GM21529 (cell line): ENCODE results near the gene TSHR.

Source experiments
- ATAC-seq: cut with Tn5 transposase; IDR thresholded peaks from one replicate; pipeline ENCODE4 v1.9.1; 2021; ENCODE audit not compliant: unreplicated experiment

The TSHR gene

DNA sequence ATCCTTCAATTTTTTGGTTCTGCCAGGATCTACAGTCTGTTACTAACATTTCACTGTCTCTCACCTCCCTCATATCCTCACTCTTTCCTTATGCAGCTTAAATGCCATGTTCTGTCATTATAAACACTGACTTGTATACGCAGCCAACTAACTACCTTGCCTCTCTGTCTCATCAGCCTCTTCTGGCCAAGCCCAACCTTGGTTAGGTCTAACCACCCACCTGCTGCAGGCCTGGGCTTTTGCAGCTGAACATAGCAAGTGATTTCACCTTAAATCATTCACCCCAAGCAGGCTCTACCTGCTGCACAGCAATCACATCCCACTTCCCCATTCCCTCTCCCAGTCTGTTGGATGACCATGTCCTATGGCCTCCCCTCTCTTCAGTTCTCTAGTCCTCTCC lies 173.8 kb downstream of the TSHR start:
- ATAC-seq, result no peak

DNA sequence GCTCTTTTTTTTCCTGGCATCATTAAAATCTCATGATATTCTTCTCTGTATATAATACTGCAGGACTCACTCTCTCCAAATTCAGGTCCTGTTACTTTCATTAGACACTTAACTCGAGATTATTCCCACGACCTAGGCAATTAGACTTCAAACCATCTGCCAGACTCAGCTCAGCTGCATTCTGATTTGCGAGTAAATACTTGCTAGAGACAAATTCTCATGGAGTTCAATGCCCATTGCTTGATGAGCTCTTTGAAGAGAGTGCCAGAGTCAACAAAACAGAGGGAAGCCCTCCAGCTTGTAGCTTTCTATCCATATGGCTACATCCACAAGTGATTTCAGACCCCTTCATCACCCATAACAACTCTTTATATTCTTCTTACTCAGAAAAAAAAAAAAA lies 177.0 kb downstream of the TSHR start:
- no peak for ATAC-seq

DNA sequence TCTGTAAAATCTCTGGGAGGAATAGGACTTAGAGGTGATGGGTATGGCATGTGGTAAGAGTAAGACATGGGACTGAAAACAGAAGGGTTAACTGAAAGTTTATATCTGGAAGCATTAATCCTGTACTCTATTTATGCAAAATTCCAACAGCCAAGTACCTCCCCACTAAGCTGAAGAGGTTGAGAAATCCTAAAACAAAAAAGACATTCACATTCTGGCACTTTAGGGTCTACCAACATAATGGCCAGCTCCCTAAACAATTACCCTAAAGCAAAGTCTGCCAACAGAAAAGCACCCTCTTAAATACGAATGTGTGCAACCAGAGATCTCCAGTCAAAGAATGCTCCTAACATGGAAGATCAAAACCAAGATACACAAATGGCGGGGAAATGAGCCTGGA lies 178.0 kb downstream of the TSHR start:
- no peak for ATAC-seq

DNA sequence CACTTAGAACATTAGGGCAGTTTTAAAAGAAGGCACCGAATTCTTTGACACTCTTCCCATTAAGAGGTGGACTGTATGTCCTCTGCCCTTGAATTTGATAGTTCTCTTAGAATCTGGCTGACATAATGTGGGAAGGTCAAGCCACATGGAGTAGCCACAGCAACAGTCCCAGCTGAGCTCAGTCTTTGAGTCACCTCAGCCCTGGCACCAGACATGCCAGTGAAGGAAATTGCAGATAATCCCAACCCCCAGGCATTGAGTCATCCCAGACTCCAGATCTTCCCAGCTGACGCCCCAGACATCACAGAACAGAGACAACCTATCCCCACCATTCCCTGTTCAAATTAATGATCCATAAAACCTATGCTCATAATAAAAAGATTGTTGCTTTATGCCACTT lies 181.9 kb downstream of the TSHR start:
- no peak for ATAC-seq

DNA sequence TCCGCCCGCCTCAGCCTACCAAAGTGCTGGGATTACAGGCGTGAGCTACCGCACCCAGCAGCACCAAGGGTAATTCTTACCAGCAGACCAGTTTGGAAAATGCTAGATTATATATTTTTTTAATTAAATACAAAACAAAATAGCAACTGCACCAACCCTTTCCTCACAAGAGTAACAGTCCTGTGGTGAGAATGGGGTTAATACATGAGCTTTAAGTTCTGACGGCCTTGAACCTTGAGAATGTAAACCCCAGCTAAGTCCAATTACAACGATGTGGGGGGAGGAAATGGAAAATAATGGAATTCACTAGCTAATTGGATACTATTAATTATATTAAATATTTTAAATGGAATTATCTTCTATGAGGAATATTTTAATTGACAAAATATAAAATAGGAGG lies 183.0 kb downstream of the TSHR start:
- ATAC-seq, result no peak

DNA sequence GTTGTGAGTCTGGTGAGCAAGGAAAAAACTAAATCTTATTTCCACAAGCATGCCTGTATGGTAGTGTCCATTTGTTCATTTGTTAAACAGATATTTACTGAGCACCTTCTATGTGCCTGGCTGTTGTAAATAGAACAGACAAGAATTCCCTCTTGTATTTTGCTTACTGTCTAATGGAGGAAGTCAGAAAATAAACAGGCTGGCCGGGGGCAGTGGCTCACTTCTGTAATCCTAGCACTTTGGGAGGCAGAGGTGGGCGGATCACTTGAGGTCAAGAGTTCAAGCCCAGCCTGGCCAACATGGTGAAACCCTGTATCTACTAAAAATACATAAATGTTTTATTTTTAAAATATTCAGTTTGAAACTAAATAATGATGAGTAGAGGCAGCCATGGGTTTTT lies 186.0 kb downstream of the TSHR start:
- no peak for ATAC-seq

DNA sequence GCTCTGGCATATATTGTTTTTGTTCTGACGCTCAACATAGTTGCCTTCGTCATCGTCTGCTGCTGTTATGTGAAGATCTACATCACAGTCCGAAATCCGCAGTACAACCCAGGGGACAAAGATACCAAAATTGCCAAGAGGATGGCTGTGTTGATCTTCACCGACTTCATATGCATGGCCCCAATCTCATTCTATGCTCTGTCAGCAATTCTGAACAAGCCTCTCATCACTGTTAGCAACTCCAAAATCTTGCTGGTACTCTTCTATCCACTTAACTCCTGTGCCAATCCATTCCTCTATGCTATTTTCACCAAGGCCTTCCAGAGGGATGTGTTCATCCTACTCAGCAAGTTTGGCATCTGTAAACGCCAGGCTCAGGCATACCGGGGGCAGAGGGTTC lies 188.4 kb downstream of the TSHR start:
- ATAC-seq, result no peak

DNA sequence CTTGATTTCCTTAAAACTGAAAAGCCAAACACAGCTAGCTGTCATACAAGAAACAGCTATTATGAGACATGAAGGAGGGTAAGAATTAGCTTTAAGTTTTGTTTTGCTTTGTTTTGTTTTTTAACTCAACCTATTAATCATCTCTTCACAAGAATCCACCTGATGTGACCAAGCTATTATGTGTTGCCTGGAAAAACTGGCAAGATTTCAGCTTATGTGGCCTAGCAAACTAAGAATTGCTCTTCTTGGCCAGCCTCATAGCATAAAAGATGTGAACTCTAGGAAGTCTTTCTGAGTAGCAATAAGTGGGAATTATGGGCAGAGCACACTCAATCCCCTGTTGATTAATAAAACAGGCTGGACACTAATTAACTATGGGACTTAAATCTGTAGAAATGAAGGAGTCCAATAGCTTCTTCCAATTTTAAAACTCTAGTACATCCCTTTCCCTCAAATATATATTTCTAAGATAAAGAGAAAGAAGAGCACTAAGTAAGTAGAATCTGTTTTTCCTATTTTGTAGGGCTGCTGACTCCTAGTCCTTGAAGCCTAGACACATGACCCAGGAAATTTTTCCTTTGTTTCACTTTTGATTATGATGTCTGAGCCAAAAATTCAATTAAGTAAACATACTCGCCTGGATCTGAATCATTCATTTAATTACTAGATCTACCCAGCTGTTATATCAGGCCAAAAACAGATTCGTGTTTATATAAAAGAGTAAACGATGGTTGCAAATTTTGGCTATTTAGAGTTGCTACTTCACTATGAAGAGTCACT lies 189.6 kb downstream of the TSHR start:
- no peak for ATAC-seq

DNA sequence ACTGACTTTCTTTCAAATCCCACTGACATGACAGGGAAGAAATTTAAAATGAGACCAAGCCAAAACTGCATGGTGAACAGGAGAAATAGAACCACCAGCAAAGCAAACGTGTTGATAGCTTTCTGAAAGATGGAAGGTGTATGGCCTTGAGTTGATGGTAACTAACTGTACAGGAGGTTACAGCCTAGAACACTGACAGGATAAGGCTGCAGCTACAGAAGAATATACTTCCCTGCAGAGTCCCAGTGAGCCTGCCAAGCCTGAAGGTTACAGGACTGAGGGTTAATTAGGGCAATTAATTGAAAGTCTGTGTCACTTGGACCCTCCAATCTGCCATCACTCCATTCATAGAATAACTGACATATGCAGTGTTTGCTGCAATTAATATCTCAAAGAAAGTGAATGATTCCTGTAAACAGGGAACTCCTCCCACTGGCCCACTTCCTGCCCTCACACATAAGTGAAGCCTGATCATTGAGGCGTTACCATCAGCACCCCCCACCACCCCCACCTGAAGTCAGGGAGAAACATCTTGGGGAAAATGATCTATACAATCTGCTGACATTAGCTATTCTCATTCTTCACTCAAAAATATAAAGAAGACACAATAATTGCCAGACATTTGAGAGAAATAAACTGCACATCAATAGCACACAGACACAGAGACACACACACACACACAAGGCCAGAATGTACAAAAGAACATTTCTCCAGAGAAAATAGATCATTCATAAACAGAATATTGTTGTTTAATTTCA lies 191.9 kb downstream of the TSHR start:
- ATAC-seq, result peak; percentile 77

DNA sequence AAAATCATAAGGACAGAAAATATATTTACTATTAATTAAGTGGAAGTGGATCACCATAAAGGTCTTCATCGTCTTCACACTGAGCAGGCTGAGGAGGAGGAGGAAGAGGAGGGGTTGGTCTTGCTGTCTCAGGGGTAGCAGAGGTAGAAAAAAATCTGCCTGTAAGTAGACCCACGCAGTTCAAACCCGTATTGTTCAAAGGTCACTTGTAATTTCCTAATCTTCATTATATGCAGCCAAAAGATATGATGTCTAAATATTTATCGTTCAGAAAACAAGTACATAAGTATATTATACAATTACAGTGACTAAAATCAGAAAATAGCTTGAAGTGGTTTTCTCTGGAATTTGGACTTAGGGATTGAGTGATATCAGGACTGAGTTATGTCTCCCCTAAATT lies 193.2 kb downstream of the TSHR start:
- ATAC-seq, result no peak

DNA sequence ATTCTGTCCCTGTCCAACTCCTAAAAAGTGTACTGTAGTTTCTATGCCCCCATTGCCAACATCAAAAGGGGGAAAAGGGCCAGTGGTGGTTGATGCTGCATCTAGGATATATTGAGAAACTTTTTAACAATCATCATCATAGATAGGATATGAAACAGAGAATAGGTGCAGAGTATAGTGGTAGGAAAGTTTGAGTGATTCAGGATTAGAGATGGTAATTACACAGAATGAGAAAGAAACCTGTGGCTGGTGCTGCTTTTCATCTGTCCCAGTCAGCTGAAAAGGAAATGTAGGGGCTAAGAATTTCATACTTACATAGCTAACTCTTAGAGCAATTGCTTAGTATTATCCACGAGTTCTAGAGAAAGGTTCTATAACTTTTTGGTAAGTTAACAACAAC lies 197.8 kb downstream of the TSHR start:
- peak; percentile 82 for ATAC-seq

DNA sequence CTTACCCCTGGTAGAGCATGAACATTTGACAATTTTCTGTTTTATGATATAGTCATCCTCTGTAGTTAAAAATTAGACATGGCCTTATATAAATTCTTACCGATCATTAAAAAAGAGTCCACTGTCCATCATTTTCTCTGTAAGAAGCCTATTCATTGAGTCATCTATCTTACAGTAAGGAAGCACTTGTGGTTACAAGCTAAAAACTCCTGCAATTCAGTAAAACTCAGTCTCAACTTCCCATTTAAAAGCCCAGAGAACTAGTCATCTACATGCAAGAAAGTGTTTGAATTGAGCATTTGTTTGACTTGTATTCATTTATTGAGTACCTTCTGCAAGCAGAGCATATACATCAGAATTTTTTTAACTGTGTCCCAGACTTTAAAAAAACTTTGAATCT lies 202.0 kb downstream of the TSHR start:
- ATAC-seq, result no peak

DNA sequence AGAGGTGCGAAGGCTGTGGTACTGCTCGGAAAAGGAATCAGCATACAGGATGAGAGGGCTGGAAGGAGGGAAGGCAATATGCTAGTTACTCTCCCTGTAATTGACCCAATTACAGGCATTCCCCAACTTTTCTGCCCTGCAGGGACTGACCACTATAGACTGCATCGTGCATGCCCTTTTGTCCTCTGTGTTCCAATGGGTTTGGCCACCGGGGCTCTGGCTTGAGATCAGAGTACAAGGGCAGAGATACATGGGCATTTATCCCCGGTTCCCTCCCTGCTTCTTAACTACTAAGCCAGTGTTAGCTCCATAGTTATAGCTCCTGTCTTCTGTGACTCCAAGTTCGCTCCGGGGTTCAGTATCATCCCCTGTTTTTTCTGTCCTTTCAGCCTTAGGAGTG lies 205.7 kb downstream of the TSHR start:
- no peak for ATAC-seq

DNA sequence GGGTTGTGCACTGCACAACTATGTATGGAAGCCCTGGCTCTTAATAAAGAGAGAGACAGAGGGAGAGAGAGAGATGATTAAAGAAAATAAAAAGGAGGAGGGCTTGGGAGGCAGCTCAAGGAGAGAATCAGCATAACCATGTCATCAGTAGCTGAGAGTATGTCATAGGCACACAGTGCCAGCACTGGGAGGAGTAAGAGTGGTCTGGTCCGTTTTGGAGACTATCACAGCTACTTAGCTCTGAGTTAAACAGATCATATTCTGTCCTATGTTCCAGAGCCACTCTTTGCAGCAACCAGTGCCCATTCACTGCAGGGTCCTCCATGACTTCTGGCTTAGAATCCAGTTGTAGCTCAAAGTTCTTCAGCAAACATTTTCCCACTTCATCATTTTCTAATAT lies 206.3 kb downstream of the TSHR start:
- ATAC-seq, result no peak

DNA sequence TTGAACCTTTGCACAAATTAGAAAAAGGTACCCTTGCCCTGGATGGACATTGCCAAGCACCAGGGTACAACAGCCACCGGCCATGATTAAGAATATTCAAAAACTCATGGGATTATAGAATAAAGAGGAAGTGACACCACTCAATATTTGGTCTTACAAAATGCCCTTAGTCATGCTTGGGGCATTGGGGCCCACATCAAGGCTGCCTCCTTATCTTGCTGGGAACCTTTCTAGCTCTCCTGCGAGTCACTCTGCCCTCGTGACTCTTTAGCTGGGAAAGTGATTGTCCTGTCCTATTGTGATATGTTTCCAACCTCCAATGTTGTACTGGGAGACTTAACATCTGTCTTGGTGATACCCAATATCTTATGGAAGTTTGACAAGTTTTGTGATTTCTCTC lies 207.5 kb downstream of the TSHR start:
- no peak for ATAC-seq

DNA sequence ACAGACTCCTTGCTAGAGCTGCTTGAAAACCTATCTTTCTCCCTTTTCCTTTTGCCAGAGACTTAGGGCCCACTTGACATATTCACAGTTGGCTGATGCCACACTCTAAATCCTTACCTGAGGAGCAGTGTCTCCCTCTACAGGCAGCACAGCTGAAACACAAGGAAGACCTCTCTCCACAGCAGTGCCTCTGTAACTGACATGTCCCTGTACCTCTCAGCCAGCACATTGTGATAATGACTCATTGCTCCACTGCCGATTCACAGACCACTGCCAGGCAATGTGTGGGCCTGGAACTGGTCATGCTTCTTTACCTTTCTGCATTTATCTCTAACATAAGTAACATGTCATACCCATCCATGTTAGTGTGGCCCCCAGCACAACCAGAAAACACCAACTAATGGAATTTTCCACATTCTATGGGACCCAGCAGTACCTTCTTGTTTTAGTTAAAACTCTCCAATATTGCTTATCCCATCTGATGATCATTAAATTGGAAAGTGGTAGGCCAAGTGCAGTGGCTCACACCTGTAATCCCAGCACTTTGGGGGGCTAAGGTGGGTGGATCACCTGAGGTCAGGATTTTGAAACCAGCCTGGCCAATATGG lies 208.8 kb downstream of the TSHR start:
- peak; percentile 98 for ATAC-seq

DNA sequence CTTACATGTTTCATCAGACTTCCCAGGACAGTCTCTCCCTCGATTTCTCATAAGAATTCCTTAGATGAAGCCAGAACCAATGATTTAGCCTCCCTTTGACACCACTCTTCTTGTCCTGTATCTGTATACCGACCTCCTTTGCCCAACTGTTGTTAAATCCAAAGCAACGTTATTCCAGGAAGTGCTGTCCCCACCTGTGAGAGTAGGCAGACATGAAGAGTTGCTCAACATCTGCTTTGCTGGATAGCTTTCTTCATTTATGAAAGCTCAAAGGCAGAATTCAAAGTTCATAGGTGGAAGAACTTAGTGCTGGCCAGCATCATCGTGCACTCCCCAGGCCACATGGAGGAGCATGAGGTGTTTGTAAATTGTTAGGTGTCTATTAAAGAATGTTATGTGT lies 209.8 kb downstream of the TSHR start:
- no peak for ATAC-seq

DNA sequence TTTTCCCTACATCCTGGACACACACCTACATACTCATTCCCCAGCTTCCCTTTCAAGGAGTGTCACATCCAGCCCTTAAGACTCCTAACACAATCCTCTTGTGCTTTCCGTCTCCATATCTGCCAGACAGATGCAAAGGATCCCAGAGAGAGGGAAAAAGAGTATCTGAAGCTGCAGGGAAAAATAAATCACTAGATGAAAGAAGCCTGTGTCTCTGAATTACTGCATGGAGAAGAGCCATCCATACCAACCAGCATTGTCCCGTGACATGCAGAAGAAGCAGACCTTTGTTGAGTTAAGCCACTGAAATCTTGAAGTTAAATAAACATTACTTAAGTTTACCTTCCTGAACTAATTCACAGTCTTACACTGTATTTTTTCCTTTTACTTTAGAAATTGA lies 210.7 kb downstream of the TSHR start:
- no peak for ATAC-seq

DNA sequence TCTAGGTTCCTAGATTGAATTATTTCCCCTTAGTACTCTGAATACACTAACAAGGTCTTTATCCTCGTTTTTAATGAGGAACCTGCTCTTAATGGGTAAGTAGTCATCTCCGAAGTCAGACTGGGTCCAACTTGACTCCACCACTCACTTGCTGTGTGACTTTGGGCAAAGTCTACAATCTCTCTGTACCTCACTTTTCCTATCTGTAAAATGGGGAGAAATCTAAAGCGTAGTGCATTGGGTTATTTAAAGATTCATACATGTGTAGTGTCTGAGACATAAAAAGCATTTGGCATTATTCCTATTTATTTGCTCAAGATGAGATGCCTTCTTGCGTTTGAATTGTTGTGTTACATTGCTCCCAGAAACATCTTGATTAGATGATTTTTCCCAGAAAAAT lies 213.8 kb downstream of the TSHR start:
- ATAC-seq, result no peak

DNA sequence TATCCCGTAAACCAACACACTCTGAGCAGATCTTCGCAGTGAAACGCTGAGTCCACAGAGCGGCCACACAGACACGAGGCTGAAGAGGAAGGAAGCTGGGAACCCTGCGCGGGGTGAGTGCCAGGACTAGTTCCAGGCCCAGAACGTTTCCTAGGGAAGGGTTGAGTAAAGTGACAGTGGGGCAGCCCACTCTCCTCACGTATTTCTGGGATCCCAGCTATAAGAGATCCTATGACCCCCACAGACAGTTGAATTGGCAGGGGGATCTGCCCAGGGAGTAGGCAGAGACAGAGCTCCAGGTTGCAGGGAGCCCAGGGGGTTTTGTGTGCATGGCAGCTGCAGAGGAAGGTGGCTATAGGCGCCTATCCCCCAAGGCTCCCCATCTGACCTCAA lies 214.3 kb downstream of the TSHR start:
- ATAC-seq, result peak; percentile 14

DNA sequence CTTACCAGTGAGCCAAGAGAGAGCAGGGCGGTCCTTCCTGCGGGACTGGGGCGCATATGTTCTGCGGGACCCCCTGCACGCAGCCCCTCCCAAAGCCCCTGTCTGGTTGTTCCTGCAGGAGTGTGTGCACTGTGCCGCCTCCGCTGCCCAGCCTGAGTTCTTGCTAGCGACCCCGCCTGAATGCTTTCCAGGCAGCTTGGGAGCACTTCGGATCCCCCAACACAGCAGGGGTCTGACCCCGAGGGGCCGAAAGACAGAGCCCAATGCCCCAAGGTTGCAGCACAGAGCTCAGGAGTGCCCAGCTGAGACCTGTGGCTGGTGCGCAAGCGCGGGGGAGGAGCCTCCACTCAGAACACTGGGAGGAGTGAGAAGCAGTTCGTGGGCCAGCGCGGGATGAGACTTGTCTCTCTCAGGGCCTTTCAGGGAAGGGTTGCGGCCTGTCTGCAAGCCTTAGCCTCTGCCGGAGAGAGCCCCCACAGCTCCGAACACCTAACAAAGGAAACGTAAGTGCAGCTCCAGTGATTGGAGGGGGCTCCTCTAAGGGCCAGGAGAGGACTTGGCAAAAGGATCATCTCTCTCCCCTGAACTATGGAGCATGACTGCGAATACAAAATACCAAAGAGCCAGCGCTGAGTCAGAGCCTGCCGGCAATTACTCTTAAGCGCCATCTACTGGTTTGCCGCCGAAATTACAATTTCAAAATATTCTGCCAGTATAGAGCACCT lies 214.8 kb downstream of the TSHR start:
- ATAC-seq, result peak; percentile 96

DNA sequence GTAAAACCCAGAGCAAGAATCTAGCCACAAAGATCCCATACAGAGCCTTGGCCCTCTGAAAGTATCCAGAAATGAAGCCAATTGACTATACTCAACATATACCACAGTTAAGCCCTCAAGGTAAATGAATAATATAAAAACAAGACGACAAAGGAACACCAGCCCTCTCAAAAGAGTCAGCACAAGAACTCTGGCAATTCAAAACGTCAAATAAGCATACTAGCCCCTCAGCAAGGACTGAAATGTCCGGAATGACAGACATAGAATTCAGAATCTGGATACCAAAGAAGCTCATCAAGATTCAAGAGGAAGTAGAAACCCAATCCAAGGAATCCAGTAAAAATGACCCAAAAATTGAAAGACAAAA lies 215.4 kb downstream of the TSHR start:
- ATAC-seq, result no peak
